ENCODE results near the gene NMRAL1.

GRCh38 chr16:4489030-4489429, 14.6 kb upstream of the NMRAL1 start:
- TF ChIP-seq IKZF1 (conservative IDR thresholded peaks at IDR 0.05) (no peak), CBX3 (IDR thresholded peaks at IDR 0.05; ENCODE audit: borderline replicate concordance, low read depth) (no peak), RB1 (IDR thresholded peaks at IDR 0.05; ENCODE audit: borderline replicate concordance) (no peak), MTA3 (IDR thresholded peaks at IDR 0.05; ENCODE audit: borderline replicate concordance, low read length) (no peak), CREB1 (IDR thresholded peaks at IDR 0.05; ENCODE audit: low read depth) (no peak), RAD21 (IDR thresholded peaks at IDR 0.05; ENCODE audit: insufficient read depth, low read depth, low read length) (no peak), NR2F1 (conservative IDR thresholded peaks at IDR 0.05) (no peak), RUNX3 (IDR thresholded peaks at IDR 0.05; ENCODE audit: low read length) (no peak), POLR2A (IDR thresholded peaks at IDR 0.05; ENCODE audit: low read depth, low read length) (no peak), CBFB (IDR thresholded peaks at IDR 0.05; ENCODE audit: low read depth) (no peak), CTCF (IDR thresholded peaks at IDR 0.05 in 2 of 3, conservative IDR thresholded peaks at IDR 0.05 in 1 of 3; ENCODE audit: control insufficient read depth in 2 of 3, extremely low read depth in 1 of 3, insufficient read depth in 1 of 3, low read depth in 3 of 3, low read length in 3 of 3) (no peak)
- TF ChIP-seq, protein P1, sequence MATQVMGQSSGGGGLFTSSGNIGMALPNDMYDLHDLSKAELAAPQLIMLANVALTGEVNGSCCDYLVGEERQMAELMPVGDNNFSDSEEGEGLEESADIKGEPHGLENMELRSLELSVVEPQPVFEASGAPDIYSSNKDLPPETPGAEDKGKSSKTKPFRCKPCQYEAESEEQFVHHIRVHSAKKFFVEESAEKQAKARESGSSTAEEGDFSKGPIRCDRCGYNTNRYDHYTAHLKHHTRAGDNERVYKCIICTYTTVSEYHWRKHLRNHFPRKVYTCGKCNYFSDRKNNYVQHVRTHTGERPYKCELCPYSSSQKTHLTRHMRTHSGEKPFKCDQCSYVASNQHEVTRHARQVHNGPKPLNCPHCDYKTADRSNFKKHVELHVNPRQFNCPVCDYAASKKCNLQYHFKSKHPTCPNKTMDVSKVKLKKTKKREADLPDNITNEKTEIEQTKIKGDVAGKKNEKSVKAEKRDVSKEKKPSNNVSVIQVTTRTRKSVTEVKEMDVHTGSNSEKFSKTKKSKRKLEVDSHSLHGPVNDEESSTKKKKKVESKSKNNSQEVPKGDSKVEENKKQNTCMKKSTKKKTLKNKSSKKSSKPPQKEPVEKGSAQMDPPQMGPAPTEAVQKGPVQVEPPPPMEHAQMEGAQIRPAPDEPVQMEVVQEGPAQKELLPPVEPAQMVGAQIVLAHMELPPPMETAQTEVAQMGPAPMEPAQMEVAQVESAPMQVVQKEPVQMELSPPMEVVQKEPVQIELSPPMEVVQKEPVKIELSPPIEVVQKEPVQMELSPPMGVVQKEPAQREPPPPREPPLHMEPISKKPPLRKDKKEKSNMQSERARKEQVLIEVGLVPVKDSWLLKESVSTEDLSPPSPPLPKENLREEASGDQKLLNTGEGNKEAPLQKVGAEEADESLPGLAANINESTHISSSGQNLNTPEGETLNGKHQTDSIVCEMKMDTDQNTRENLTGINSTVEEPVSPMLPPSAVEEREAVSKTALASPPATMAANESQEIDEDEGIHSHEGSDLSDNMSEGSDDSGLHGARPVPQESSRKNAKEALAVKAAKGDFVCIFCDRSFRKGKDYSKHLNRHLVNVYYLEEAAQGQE (IDR thresholded peaks at IDR 0.05; ENCODE audit: low read depth, low read length) = no peak

Data from GM12878 (cell line).